Right atrium auricular region (tissue), 2 donors: ENCODE results near the gene GATA6. TPM values are rescaled to one million over a fixed set of nuclear protein-coding genes. Genes with fewer than 3 reads are reported as not detected.
"Not testable (repeated sequence)": the region's sequence is repeated elsewhere in the genome, so short reads cannot be mapped to it uniquely, and the experiment has no call there.

Experiments used
- DNase-seq: peaks from one replicate; pipeline ENCODE4 v3.0.0-alpha.2; 2019; ENCODE audit warnings: low spot score
- H3K27ac ChIP-seq, 2 donors: fragments of 200-600 bp; sonication (generic); 1 replicate in 1 of 2; 2 replicates in 1 of 2; pipeline ENCODE4 v1.5.1; 2016 to 2019
- H3K27me3 ChIP-seq, 2 donors: fragments of 200-600 bp; sonication (generic); one replicate each; pipeline versions ENCODE4 v1.5.1 to v1.6.0; 2017 to 2019
- H3K36me3 ChIP-seq: fragments of 200-600 bp; sonication (generic); one replicate; pipeline ENCODE4 v1.5.1; 2016
- H3K4me1 ChIP-seq, 2 donors: fragments of 200-600 bp; sonication (generic); one replicate each; pipeline versions ENCODE4 v1.5.1 to v1.6.0; 2017 to 2019
- H3K4me3 ChIP-seq, 2 donors: fragments of 200-600 bp; sonication (generic); 1 replicate in 1 of 2; 2 replicates in 1 of 2; pipeline ENCODE4 v1.5.1; 2017 to 2019; ENCODE audit warnings: mild to moderate bottlenecking in 1 of 2, moderate library complexity in 1 of 2
- H3K9me3 ChIP-seq, 2 donors: fragments of 200-600 bp; sonication (generic); one replicate each; pipeline ENCODE4 v1.5.1; 2019
- total RNA-seq, 2 donors: library from RNA; depleted of rRNA; stranded (reverse); fragments of >200 nt; gene quantifications; one replicate each; pipeline ENCODE4 v1.1.0, GENCODE V29; 2016
- TF ChIP-seq, protein P1 (sequence below), 2 donors: fragments of 200-600 bp; sonication (generic); IDR thresholded peaks; one replicate each; pipeline ENCODE4 v1.5.1; 2019; ENCODE audit warnings: antibody characterized with exemption in 2 of 2

GATA6 gene
- total RNA-seq, 2 donors from 2014 or later = 88.7 to 95.5 TPM

DNA sequence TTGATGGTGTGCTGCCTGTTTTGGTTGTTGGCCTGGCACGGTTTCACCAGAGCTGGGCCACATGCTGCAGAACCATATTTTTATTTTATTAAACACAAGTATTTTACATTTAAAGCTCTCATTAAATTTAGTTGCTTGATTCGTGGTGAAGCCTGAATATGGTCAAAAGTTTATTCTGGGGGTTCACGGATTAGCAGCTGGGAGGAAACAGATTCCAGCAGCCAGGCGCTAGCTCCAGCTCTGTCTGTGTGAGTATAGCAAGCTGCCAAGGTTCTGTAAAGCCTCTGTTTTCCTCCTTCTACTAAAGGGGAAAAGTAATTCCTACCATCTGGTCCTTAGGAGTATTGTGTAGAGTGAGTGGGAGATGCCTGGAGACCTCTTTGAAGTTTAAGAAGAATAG is 22.5 kb downstream of the GATA6 start:
- TF ChIP-seq, protein P1, sequence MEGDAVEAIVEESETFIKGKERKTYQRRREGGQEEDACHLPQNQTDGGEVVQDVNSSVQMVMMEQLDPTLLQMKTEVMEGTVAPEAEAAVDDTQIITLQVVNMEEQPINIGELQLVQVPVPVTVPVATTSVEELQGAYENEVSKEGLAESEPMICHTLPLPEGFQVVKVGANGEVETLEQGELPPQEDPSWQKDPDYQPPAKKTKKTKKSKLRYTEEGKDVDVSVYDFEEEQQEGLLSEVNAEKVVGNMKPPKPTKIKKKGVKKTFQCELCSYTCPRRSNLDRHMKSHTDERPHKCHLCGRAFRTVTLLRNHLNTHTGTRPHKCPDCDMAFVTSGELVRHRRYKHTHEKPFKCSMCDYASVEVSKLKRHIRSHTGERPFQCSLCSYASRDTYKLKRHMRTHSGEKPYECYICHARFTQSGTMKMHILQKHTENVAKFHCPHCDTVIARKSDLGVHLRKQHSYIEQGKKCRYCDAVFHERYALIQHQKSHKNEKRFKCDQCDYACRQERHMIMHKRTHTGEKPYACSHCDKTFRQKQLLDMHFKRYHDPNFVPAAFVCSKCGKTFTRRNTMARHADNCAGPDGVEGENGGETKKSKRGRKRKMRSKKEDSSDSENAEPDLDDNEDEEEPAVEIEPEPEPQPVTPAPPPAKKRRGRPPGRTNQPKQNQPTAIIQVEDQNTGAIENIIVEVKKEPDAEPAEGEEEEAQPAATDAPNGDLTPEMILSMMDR (IDR thresholded peaks at IDR 0.05) = no peak
- Histone ChIP-seq H3K9me3 (no peaks in the 10 kb centered on the region), H3K27me3 (no peaks in the 10 kb centered on the region), H3K4me3 (no peak overlapping the region), H3K27ac (peak overlapping the region; percentile 89 to 100), H3K36me3 (peaks cover 19% of the 10 kb centered on the region), H3K4me1 (peaks cover 0 to 98% of the 10 kb centered on the region in 2 donors)
- no peak for DNase-seq

GRCh38 chr18:22193466-22193865 is 24.1 kb downstream of the GATA6 start:
- Histone ChIP-seq H3K36me3 (peaks cover 19% of the 10 kb centered on the region), H3K27ac (peak overlapping the region; percentile 89 to 100), H3K9me3 (no peaks in the 10 kb centered on the region), H3K4me3 (peak overlapping the region; percentile 4 to 14), H3K27me3 (no peaks in the 10 kb centered on the region), H3K4me1 (peaks cover 0 to 98% of the 10 kb centered on the region in 2 donors)
- peak; percentile 65 for DNase-seq
- TF ChIP-seq, protein P1 (IDR thresholded peaks at IDR 0.05) = no peak

GRCh38 chr18:22194151-22194598 is 24.8 kb downstream of the GATA6 start:
- H3K27ac ChIP-seq = peak overlapping the region; percentile 89 to 100

GRCh38 chr18:22195052-22195451 is 25.7 kb downstream of the GATA6 start:
- Histone ChIP-seq H3K9me3 (no peaks in the 10 kb centered on the region), H3K27ac (peak overlapping the region; percentile 89 to 100), H3K4me3 (no peak overlapping the region), H3K36me3 (peaks cover 19% of the 10 kb centered on the region), H3K27me3 (no peaks in the 10 kb centered on the region), H3K4me1 (peaks cover 0 to 93% of the 10 kb centered on the region in 2 donors)
- DNase-seq = peak; percentile 59
- TF ChIP-seq, protein P1 (IDR thresholded peaks at IDR 0.05) = no peak

More at GRCh38 chr18:22194151-22194598, 24.8 kb downstream of the GATA6 start:
- Histone ChIP-seq H3K4me1 (peaks cover 0 to 98% of the 10 kb centered on the region in 2 donors), H3K9me3 (no peaks in the 10 kb centered on the region), H3K36me3 (peaks cover 19% of the 10 kb centered on the region), H3K27me3 (no peaks in the 10 kb centered on the region), H3K4me3 (peak overlapping the region in 1 of 2 donors; percentile 4)
- TF ChIP-seq, protein P1 (IDR thresholded peaks at IDR 0.05) = no peak
- peak; percentile 77 for DNase-seq

DNA sequence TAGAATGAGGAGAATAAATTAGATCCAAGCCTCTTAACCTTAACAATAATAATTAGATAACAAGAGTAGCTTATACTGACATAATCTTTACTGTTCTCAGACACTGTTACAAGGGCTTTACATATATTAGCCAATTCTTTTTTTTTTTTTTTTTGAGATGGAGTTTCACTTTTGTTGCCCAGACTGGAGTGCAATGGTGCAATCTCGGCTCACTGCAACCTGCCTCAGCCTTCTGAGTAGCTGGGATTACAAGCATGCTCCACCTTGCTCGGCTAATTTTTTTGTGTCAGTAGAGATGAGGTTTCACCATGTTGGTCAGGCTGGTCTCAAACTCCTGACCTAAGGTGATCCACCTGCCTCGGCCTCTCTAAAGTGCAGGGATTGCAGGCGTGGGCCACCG is 27.6 kb downstream of the GATA6 start:
- peaks cover 30% of the 10 kb centered on the region for H3K36me3 ChIP-seq
- not testable (repeated sequence) for H3K4me3 ChIP-seq, H3K9me3 ChIP-seq, DNase-seq, H3K27me3 ChIP-seq
- peak overlapping the region; percentile 89 to 100 for H3K27ac ChIP-seq
- peaks cover 0 to 96% of the 10 kb centered on the region in 2 donors for H3K4me1 ChIP-seq

DNA sequence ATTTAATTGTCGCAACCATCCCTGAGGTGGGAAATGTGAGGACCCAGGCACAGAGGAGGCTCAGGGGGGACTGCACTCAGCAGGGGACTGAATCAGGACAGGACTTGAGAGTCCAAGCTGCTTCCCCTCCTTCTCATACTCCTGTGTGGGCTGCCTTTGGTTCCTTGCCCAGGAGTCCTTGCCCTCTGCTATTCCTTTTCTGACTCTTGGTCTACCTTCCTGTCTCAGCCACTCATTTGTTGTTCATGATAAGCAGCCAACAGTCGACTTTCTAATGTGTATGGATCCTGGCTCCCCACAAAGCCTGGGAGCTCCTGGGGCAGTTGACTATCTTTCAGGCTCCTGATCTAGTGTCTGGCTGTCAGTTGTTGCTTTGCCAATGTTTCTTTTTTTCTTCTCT is 28.3 kb downstream of the GATA6 start:
- Histone ChIP-seq H3K27me3 (no peaks in the 10 kb centered on the region), H3K36me3 (peaks cover 34% of the 10 kb centered on the region), H3K9me3 (no peaks in the 10 kb centered on the region), H3K27ac (peak overlapping the region; percentile 89 to 100), H3K4me3 (no peak overlapping the region), H3K4me1 (peaks cover 0 to 96% of the 10 kb centered on the region in 2 donors)
- TF ChIP-seq, protein P1 (IDR thresholded peaks at IDR 0.05) = no peak
- DNase-seq = no peak
